ENCODE measurements around the gene AJUBA.

AJUBA gene

DNA sequence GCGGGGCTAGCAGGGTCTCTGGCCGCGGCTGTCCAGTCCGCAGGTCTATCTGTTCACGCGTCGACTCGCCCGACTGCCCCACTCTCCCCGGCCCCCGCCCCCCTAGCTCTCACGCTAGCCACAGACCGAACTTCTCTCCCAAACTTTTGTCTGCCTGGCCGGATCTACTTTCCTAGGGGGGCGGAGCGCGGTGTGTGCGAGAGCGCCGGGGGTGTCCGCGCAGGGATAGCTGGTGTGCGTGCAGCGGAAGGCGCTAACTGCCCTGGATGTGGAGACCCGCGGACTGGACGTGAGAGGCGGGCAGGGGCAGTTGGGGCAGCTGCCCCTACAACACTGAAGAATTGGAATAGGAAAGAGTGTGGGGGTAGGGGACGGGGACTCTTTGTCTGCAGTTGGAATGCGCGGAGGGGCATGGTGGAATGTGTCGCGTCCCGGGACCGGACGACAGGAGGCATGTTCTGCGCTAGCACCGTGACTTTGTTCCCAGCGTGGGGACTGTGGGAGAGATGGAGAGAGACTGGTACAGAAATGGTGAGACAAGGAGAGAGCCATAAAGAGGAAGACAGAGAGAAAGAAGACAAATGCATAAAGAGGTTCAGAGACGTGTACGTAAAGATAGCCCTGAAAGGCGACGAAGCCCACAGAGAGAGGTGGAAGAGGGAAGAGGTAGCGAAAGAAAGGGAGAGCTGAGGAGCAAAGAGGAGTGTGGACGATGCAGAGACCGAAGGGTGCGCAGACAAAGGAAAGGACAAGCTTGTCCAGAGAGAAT, at the start of gene AJUBA:
Gene AJUBA (minus strand): TSS at position 75 of the 769 bp plus-strand sequence. CDS start 285 bp downstream, outside the sequence.
- no peak for TF ChIP-seq CTCF (IDR thresholded peaks at IDR 0.05; ENCODE audit: low read depth, low read length)
- peak within 1 kb of the TSS; percentile 91 for H3K4me3 ChIP-seq (ENCODE audit: low read depth, low read length)

DNA sequence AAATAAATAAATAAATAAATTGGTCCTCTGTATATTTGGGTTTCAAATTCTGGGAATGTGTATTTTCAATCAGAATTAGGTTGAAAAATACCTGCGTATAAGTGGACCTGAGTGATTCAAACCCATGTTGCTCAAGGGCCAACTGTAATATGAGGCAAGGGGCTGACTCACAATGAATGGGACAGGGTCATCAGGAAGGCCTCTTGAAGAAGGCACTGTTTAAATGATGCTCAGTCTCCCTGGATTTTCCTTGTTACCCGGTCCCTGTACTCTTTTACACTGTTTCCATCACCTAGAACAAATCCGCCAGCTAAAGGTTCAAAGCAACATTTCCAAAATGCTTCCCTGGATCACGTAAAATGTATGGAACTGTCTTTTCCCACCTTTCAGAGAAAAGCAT, 48.6 kb upstream of the AJUBA start:
- TF ChIP-seq CTCF (IDR thresholded peaks at IDR 0.05; ENCODE audit: low read depth, low read length): no peak
- no peak overlapping the region for H3K4me3 ChIP-seq (ENCODE audit: low read depth, low read length)

GRCh38 chr14:23028799-23029198, 46.4 kb upstream of the AJUBA start:
- TF ChIP-seq CTCF (IDR thresholded peaks at IDR 0.05; ENCODE audit: low read depth, low read length): no peak
- no peak overlapping the region for H3K4me3 ChIP-seq (ENCODE audit: low read depth, low read length)

GRCh38 chr14:23025151-23025814, 42.9 kb upstream of the AJUBA start:
- TF ChIP-seq CTCF (IDR thresholded peaks at IDR 0.05; ENCODE audit: low read depth, low read length): no peak

DNA sequence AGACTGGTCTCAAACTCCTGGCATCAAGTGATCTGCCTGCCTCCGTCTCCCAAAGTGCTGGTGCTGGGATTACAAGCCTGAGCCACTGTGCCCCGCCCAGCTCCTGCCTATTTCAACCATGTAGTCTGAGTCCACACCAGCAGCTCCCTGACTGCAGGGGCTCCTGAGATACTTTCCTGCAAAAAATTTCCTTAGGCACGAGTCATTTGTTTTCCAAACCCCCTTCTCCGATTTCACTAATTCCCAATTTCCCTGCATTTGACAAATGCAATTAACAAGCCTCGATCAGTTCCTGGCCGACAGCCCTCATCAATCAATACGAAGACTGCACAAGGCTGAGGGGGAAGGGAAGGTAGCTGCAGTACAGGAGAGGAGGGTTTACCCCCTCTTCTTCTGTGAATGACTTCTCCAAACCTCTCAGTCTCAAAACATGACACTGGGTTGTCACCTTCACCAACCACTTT, 42.3 kb upstream of the AJUBA start:
- TF ChIP-seq CTCF (IDR thresholded peaks at IDR 0.05; ENCODE audit: low read depth, low read length): no peak
- H3K4me3 ChIP-seq (ENCODE audit: low read depth, low read length): no peak overlapping the region

More at GRCh38 chr14:23025151-23025814, 42.9 kb upstream of the AJUBA start:
- no peak overlapping the region for H3K4me3 ChIP-seq (ENCODE audit: low read depth, low read length)

DNA sequence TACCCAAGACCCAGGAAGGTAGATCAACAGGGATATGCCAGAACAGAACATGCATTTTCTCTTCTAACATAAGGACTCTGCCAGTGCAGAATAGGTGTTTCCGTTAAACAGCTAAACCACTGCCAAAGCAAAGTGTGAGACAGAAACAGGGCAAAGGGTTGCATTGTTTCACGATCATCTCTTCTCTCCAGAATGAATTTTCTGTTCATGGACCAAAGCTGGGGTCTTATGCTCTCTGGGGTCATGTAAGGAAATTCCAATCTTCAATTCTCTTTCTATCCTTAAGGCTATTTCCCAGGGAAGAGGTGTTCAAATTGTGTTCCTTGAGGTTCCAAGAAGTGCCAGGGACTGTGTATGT, 41.4 kb upstream of the AJUBA start:
- no peak overlapping the region for H3K4me3 ChIP-seq (ENCODE audit: low read depth, low read length)
- no peak for TF ChIP-seq CTCF (IDR thresholded peaks at IDR 0.05; ENCODE audit: low read depth, low read length)

Measured in WI38 (cell line).